Skin epidermis (tissue), 12 donors: ENCODE measurements around the gene CLIC5.

Source experiments
- H3K27ac ChIP-seq, 21 experiments: fragments of 200-600 bp; sonication (generic) in 11 of 21; one replicate each; pipeline ENCODE4 v1.5.0; 2020; ENCODE audit warnings: mild to moderate bottlenecking in 3 of 21, inconsistent platforms in 2 of 21, moderate library complexity in 2 of 21
- H3K4me3 ChIP-seq, 7 experiments: fragments of 200-600 bp; sonication (generic) in 2 of 7; one replicate each; pipeline ENCODE4 v1.5.0; 2020; ENCODE audit warnings: inconsistent platforms in 2 of 7, mild to moderate bottlenecking in 2 of 7, moderate library complexity in 1 of 7

Gene CLIC5

GRCh38 chr6:46010270-46010669, 5.4 kb downstream of the CLIC5 start:
- Histone ChIP-seq H3K27ac (peak overlapping the region in 3 of 21 experiments; percentile 56 to 82 (median 64)), H3K4me3 (no peak overlapping the region)

DNA sequence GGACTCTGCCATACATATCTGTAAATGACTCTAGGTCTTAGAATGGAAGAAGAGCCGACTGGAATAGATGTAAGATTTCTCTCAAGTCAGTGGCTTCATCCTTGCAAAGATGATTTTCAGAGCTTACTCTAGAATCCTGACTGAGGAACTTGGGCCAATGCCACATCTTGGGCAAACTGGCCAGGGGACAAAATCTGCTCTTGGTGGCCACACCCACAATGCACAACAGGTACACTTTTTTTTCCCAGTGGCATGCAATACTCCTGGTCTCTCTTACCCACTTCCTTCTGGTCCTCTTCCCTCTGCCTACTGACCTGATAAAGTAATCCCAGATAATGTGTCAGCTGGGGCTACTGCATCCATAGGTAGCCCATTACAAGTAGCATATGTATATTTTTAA, 13.4 kb downstream of the CLIC5 start:
- H3K27ac ChIP-seq: no peak overlapping the region
- no peak overlapping the region for H3K4me3 ChIP-seq

GRCh38 chr6:46000905-46001304, 14.8 kb downstream of the CLIC5 start:
- no peak overlapping the region for H3K4me3 ChIP-seq
- H3K27ac ChIP-seq: no peak overlapping the region

GRCh38 chr6:45998524-45998923, 17.1 kb downstream of the CLIC5 start:
- Histone ChIP-seq H3K4me3 (no peak overlapping the region), H3K27ac (no peak overlapping the region)

DNA sequence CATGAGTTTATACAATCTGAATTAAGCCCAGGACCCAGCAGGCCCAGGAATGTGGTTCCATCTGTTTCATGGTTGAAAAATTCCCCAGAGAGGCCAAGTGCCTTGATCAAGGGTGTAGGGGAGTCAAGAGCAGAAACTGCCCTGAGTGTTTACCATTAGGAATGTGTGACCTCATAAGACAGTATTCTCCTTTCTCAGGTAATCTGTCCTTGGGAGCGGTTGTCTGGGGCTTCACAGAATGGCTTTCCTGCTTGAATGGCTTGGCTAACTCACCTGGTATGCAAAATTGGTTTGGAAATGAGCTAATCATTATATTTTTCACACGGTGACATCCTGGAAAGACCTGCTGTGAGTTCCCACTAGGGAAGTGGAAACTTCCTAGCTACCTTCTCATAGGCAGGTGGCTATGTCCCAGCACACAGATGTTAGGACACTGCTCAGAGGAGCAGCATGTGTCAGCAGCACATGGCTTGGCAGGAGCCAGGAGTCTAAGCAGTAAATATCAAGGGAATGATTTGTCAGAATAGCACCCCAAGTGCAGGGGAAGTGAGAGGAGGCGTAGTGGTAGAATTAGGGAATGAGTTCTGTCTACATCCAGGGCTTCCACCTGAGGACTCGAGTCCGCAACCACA, 17.7 kb downstream of the CLIC5 start:
- no peak overlapping the region for H3K27ac ChIP-seq
- no peak overlapping the region for H3K4me3 ChIP-seq

DNA sequence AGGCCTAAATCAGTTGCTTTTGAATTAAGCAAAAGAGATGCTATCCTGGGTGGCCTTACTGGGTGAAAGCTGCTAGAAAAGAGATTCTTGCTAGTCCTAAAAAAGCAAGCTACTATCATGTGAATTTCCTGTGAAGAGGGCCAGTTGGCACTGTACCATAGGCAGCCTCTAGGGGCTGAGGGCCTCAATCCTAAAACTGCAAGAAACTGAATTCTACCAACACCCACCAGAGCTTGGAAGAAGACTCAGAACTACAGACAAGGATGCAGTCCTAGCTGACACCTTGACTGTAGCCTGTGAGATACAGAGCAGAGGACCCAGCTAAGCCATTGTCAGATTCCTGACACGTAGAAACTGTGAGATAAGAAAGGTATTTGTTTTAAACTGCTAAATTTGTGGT, 24.5 kb downstream of the CLIC5 start:
- H3K4me3 ChIP-seq: no peak overlapping the region
- H3K27ac ChIP-seq: no peak overlapping the region

DNA sequence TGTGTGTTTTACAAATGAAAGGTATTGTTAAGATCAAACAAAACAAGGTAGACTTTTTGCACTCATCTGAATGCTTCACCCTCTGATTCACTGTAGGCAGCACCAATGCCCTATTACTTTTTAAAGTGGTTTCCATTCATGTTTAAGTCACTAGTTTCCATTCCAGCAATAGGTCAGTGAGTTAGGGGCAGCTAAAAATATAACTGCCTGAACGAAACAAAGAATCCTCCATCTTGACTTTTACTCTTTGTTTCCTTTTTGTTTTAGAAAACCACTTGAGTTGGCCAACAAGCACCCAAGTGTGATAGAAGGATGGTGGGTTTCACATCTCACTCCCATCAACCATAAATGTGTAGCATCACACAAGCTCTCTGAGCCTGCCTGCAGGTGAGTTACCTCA, 25.5 kb downstream of the CLIC5 start:
- Histone ChIP-seq H3K4me3 (no peak overlapping the region), H3K27ac (no peak overlapping the region)

DNA sequence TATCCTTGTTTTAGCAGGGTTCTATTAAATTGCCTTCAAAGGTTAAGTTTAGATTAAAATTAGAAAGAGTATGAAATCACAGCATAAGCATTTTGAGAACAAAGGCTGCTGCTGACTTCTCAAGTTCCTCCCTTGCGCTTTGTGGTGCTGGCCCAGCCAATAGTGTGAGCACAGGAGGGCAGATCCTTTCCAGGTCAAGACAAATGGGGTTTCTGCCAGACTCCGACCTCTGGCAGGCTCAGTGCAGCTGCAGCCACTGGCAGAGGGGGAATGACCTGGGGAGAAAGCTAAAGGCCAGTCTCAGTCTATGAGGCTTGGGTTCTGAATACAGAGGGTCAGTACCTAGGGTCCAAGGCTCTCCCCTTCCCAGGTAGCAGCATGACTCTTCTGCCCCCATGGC, 27.0 kb downstream of the CLIC5 start:
- H3K27ac ChIP-seq: no peak overlapping the region

DNA sequence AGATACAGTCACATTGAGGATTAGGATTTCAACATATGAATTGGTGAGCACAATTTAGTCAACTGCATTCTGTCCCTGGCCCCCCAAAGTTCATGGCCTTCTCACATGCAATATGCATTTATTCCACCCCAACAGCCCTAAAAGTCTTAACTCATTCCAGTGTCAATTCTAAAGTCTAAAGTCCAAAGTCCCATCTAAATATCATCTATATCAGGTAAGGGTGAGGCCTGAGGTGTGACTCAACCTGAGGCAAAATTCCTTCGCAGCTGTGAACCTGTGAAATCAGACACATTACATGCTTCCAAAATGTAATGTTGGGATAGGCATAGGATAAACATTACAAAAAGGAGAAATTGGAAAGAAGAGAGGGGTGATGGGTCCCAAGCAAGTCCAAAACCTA, 27.8 kb downstream of the CLIC5 start:
- H3K27ac ChIP-seq: no peak overlapping the region
- no peak overlapping the region for H3K4me3 ChIP-seq

More for the DNA sequence above, 27.0 kb downstream of the CLIC5 start:
- H3K4me3 ChIP-seq: no peak overlapping the region

- Histone ChIP-seq H3K4me3 (no peak overlapping the region), H3K27ac (no peak overlapping the region)
These were observed 28.9 kb downstream of the CLIC5 start for GRCh38 chr6:45986746-45987274.

GRCh38 chr6:45984788-45985425, 30.8 kb downstream of the CLIC5 start:
- H3K4me3 ChIP-seq: no peak overlapping the region
- H3K27ac ChIP-seq: no peak overlapping the region

DNA sequence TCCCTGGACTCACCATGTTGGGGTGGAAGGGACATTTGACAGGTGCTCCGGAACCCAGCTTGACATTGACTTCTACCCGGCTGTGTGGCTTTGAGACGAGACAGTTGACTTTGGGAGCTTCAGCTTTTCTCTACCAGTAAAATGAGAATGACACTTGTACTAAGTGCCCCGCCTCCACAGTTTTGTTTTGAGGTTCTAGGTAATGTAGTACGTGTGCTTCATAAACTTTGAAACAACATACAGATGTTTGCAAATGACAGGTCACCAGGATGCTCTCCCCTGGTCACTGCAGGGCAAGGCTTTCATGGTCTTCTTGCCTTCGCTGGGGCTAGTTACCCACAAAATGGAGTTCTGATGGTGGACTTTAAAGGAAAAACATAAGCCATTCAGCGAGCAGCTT, 31.3 kb downstream of the CLIC5 start:
- Histone ChIP-seq H3K4me3 (no peak overlapping the region), H3K27ac (no peak overlapping the region)

DNA sequence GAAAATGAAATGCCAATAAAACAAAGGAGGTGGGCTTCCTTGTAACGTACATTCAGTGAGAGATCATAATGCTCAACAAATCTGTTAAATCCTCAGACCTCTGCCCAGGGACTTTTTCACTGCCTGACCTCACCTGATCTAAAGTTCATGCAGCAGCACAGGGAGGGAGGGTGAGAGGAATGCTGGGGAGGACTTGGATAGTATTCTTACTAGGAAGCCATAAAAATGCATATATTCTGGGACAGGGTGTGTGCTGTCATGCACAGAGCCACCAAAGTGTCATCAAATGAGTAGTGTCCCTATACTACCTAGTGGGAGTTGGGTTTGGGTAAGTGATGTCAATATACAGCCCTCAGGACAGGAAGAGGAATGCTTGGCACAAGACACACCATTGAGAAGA, 32.6 kb downstream of the CLIC5 start:
- Histone ChIP-seq H3K4me3 (no peak overlapping the region), H3K27ac (no peak overlapping the region)

- H3K27ac ChIP-seq: no peak overlapping the region
- H3K4me3 ChIP-seq: no peak overlapping the region
These were observed 33.2 kb downstream of the CLIC5 start for GRCh38 chr6:45982280-45983036.

DNA sequence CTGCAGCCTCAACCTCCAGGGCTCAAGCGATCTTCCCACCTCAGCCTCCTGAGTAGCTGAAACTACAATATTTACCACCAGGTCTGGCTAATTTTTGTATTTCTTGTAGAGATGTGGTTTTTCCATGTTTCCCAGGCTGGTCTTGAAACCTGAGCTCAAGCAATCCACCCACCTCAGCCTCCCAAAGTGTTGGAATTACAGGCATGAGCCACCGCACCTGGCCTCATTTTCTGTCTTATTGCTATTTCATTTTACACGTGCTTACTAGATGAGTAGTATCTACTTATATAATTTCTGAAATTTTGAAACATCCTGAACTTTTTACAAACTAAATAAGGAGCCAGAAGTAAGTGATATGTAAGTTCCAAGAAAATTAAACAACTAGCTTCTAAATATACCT, 34.6 kb downstream of the CLIC5 start:
- no peak overlapping the region for H3K4me3 ChIP-seq

DNA sequence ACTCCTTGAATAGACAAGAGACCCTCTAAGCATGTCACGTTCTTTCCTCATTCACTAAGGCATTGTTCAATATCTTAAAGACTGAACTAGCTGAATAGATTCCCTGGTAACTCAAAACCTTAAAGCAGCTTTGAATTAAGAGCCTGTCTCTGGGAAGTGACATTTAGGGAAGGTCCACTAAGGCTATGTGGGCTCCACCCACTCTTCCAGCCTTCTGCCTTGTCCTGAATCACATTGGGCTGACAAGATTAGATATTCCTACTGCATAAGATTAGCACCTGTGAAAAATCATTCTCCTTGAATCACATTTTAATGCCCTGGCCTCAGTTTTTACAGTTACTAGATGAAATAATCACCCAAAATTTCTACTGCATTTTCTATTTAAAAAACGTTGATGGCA, 36.3 kb downstream of the CLIC5 start:
- no peak overlapping the region for H3K27ac ChIP-seq
- no peak overlapping the region for H3K4me3 ChIP-seq

More for the DNA sequence above, 34.6 kb downstream of the CLIC5 start:
- no peak overlapping the region for H3K27ac ChIP-seq

- Histone ChIP-seq H3K4me3 (no peak overlapping the region), H3K27ac (no peak overlapping the region)
These were observed 41.1 kb downstream of the CLIC5 start for GRCh38 chr6:45974596-45974995.

DNA sequence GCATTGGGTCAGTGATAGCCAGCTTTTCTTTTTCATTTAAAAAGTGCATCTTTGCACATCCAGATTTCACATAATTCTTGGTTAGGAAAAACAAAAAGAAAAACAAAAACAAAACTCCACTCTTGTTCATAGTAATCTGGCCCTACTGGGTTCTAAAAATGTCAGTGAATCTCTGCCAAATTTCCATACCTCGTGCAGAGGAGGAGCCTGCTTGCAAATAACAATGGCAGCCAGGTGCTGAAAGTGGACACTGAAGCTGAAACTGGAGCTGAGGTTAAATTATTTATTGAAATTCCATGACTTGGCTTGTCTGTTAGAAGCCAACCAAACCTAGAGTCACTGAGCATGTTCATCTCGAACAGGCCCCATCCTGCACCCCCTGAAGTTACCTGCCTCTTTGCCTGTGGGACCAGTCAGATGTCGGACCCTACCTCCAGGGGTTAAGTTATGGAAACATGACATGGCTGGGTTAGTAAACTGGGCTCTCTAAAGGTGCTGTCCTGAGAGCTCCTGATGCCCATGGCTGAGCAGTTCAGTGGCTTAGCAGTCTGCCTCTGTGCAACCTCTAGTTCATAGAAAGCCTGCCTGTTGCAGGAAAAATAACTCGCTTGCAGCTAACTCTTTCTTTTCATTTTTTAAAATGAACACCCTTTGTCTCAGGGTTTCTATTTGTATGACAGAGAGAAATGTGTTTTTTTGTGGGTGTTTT, 42.7 kb downstream of the CLIC5 start:
- no peak overlapping the region for H3K27ac ChIP-seq
- H3K4me3 ChIP-seq: no peak overlapping the region

GRCh38 chr6:45971287-45971686, 44.4 kb downstream of the CLIC5 start:
- Histone ChIP-seq H3K4me3 (no peak overlapping the region), H3K27ac (no peak overlapping the region)

DNA sequence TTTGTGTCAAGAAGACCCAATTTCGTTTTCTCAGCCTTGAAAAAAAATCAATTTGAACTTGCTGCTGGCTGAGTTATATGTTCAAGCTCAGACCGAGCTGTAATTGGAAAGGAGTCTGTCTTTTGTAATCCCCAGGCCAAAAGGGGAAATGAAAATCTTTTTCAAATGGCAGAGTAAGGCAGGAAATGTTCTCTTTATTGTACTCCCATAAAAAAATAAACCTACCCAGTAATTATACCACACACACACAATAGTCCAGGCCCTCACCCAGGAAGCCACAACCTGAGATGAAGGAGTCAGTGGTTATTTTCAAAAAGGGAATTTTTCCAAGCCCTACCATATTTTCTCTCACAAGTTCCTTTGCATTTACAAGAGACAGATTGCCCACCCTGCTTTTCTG, 45.3 kb downstream of the CLIC5 start:
- H3K27ac ChIP-seq: no peak overlapping the region

More for the DNA sequence above, 45.3 kb downstream of the CLIC5 start:
- H3K4me3 ChIP-seq: no peak overlapping the region
